Right cardiac atrium (tissue), 5 donors: ENCODE data around the gene ZNF276. TPM values are rescaled to one million over a fixed set of nuclear protein-coding genes. Genes with fewer than 3 reads are reported as not detected.

Experiments
- ATAC-seq, 2 donors: fragments of 200-7000 bp; cut with Tn5 transposase; one replicate each; pipeline versions ENCODE4 v1.8.0 to v1.9.1; 2020; ENCODE audit warnings: moderate library complexity in 2 of 2, mild to moderate bottlenecking in 1 of 2
- DNase-seq, 3 donors: peaks; one replicate each; pipeline ENCODE4 v3.0.0-alpha.2; 2020
- H3K27ac ChIP-seq: one replicate; pipeline ENCODE4 v1.5.1; 2013; ENCODE audit warnings: mild to moderate bottlenecking, low read length, control low read depth, moderate library complexity
- H3K27me3 ChIP-seq: one replicate; pipeline ENCODE4 v1.6.1; 2013; ENCODE audit not compliant: control insufficient read depth, insufficient read depth
- H3K4me1 ChIP-seq: one replicate; pipeline ENCODE4 v1.6.1; 2013; ENCODE audit warnings: low read length; ENCODE audit not compliant: control insufficient read depth, insufficient read depth
- H3K4me3 ChIP-seq: one replicate; pipeline ENCODE4 v1.5.1; 2013; ENCODE audit warnings: low read length, control low read depth
- H3K9me3 ChIP-seq: one replicate; pipeline ENCODE4 v1.6.1; 2013; ENCODE audit warnings: low read length; ENCODE audit not compliant: control insufficient read depth
- WGBS: extraction: QIAGEN DNeasy Blood & Tissue Kit; methylation state at CpG from one replicate; pipeline ENCODE4 v1.1.7; 2013; 5-methylcytosine and 5-hydroxymethylcytosine counted together
- intact Hi-C, 4 donors: fragments of 100-400 bp; cut with DNase I; formaldehyde crosslinking; loops; one replicate each; pipeline versions ENCODE4 v1.11.0 to v1.14.0; 2022 to 2023
- polyA plus RNA-seq: library from polyadenylated mRNA; stranded (reverse); fragments of 200-250 nt; gene quantifications from one replicate; pipeline ENCODE4 v1.2.3, GENCODE V29; 2013
- total RNA-seq, 4 donors: library from RNA; stranded (reverse); fragmentation: NEBNext Ultra II Directional; extraction: Animal tissue kit (Norgen Biotek cat#: 25700); gene quantifications; one replicate each; pipeline ENCODE4 v1.2.1, GENCODE V29; 2021
- donor health status: healthy with polysubstance abuse.
- donor health status: DM: no; HTN: yes; CAD: no.
- donor health status: DM: no; HTN: no; CAD: no.
- donor health status: DM: no; HTN: yes; CAD: no; lungs with severe emphysema.
- donor health status: DM: yes; HTN: yes; CAD: no.

ZNF276 gene
- total and polyA plus RNA-seq, 5 donors, result 12.1 to 16.2 (median 14.8) TPM

DNA sequence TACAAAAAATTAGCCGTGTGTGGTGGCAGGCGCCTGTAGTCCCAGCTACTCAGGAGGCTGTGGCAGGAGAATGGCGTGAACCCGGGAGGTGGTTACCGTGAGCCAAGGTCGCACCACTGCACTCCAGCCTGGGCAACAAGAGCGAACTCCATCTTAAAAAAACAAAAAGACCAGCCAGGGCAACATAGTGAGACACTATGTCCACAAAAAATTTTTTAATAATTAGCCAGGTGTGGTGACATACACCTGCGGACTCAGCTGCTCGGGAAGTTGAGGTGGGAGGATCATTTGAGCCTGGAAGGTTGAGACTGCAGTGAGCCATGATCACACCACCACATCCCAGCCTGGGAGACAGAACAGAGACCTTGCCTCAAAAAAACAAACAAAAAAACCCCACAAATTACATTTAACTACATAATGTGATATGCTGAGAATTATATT, 66.0 kb downstream of the ZNF276 start:
- 92% methylated on average over 9 of the region's 9 CpGs for WGBS
- H3K27ac ChIP-seq, result no peak overlapping the region
- no peak overlapping the region for H3K4me3 ChIP-seq
- no peaks in the 10 kb centered on the region for H3K27me3 ChIP-seq
- H3K4me1 ChIP-seq, result no peaks in the 10 kb centered on the region
- no peak for DNase-seq
- no peaks in the 10 kb centered on the region for H3K9me3 ChIP-seq
- intact Hi-C loops, result no loop called here
- no peak for ATAC-seq

Other genes with a start within 250 kb of the ZNF276 start
- 10 to 100 TPM; 92.6 to 98.9 (median 96.9) TPM for gene ANKRD11, start 231.0 kb upstream of the ZNF276 start, total RNA-seq
- 75.3 TPM for gene ANKRD11, start 231.0 kb upstream of the ZNF276 start, polyA plus RNA-seq
- gene SPG7, start 213.1 kb upstream of the ZNF276 start, total RNA-seq, result 100 to 1,000 TPM in 1 of 4 donors, 10 to 100 TPM in 3; 81.9 to 101 (median 88.6) TPM
- gene SPG7, start 213.1 kb upstream of the ZNF276 start, polyA plus RNA-seq, result 96.7 TPM
- 1,000 to 10,000 TPM; 1,148 to 1,505 (median 1,262) TPM for gene RPL13, start 160.9 kb upstream of the ZNF276 start, total RNA-seq
- 3,185 TPM for gene RPL13, start 160.9 kb upstream of the ZNF276 start, polyA plus RNA-seq
- gene CPNE7, start 145.8 kb upstream of the ZNF276 start, total RNA-seq, result not detected
- gene CPNE7, start 145.8 kb upstream of the ZNF276 start, polyA plus RNA-seq, result not detected
- under 1 TPM in 2 of 4 donors, not detected in 2; 0.31 to 0.53 TPM for gene DPEP1, start 107.9 kb upstream of the ZNF276 start, total RNA-seq
- 0.18 TPM for gene DPEP1, start 107.9 kb upstream of the ZNF276 start, polyA plus RNA-seq
- 10 to 100 TPM; 36.2 to 48.8 (median 38.7) TPM for gene CHMP1A, start 63.8 kb upstream of the ZNF276 start, total RNA-seq
- 35.1 TPM for gene CHMP1A, start 63.8 kb upstream of the ZNF276 start, polyA plus RNA-seq
- gene SPATA33, start 63.7 kb upstream of the ZNF276 start, total RNA-seq, result 1 to 10 TPM; 1.4 to 5.3 (median 3.3) TPM
- gene SPATA33, start 63.7 kb upstream of the ZNF276 start, polyA plus RNA-seq, result 2.4 TPM
- gene CDK10, start 34.8 kb upstream of the ZNF276 start, total RNA-seq, result 10 to 100 TPM; 21.4 to 29.7 (median 26.9) TPM
- 25.7 TPM for gene CDK10, start 34.8 kb upstream of the ZNF276 start, polyA plus RNA-seq
- 1 to 10 TPM; 2.3 to 5.2 (median 3.6) TPM for gene SPATA2L, start 19.8 kb upstream of the ZNF276 start, total RNA-seq
- gene SPATA2L, start 19.8 kb upstream of the ZNF276 start, polyA plus RNA-seq, result 3.1 TPM
- 10 to 100 TPM; 10.6 to 16.3 (median 14.8) TPM for gene VPS9D1, start 639 bp upstream of the ZNF276 start, total RNA-seq
- 18.4 TPM for gene VPS9D1, start 639 bp upstream of the ZNF276 start, polyA plus RNA-seq
- gene FANCA, start 95.1 kb downstream of the ZNF276 start, total RNA-seq, result 1 to 10 TPM; 1.8 to 4.4 (median 2.6) TPM
- gene FANCA, start 95.1 kb downstream of the ZNF276 start, polyA plus RNA-seq, result 2.4 TPM
- gene SPIRE2, start 106.9 kb downstream of the ZNF276 start, total RNA-seq, result 1 to 10 TPM; 1.7 to 3.1 (median 2.6) TPM
- 1.4 TPM for gene SPIRE2, start 106.9 kb downstream of the ZNF276 start, polyA plus RNA-seq
- gene TCF25, start 152.1 kb downstream of the ZNF276 start, total RNA-seq, result 100 to 1,000 TPM in 3 of 4 donors, 10 to 100 TPM in 1; 97.2 to 137 (median 103) TPM
- gene TCF25, start 152.1 kb downstream of the ZNF276 start, polyA plus RNA-seq, result 73.5 TPM
- 1 to 10 TPM; 1.3 to 2.6 (median 1.7) TPM for gene MC1R, start 197.3 kb downstream of the ZNF276 start, total RNA-seq
- gene MC1R, start 197.3 kb downstream of the ZNF276 start, polyA plus RNA-seq, result 1.5 TPM
- 1 to 10 TPM; 1.1 to 6.6 (median 1.9) TPM for gene TUBB3, start 201.8 kb downstream of the ZNF276 start, total RNA-seq
- gene TUBB3, start 201.8 kb downstream of the ZNF276 start, polyA plus RNA-seq, result 2.1 TPM
- 10 to 100 TPM; 41.4 to 60.0 (median 47.4) TPM for gene DEF8, start 227.2 kb downstream of the ZNF276 start, total RNA-seq
- gene DEF8, start 227.2 kb downstream of the ZNF276 start, polyA plus RNA-seq, result 65.4 TPM